ENCODE results near the gene MLN.

Gene MLN

GRCh38 chr6:33803571-33804053 is at the start of gene MLN:
TSS of gene MLN (minus strand) at chr6:33804003. CDS start at chr6:33801163, 2,840 bp downstream.
- DNase-seq = no peak

- no peak for DNase-seq
These were observed 49.2 kb upstream of the MLN start for GRCh38 chr6:33853026-33853425.

- DNase-seq = no peak
These were observed 48.2 kb upstream of the MLN start for GRCh38 chr6:33851959-33852358.

GRCh38 chr6:33850869-33851541 is 47.2 kb upstream of the MLN start:
- DNase-seq = no peak

GRCh38 chr6:33850296-33850695 is 46.5 kb upstream of the MLN start:
- DNase-seq = no peak

GRCh38 chr6:33849500-33850075 is 45.8 kb upstream of the MLN start:
- no peak for DNase-seq

- DNase-seq = no peak
These were observed 44.7 kb upstream of the MLN start for GRCh38 chr6:33848484-33848883.

- DNase-seq = no peak
These were observed 44.1 kb upstream of the MLN start for GRCh38 chr6:33847867-33848266.

GRCh38 chr6:33847078-33847477 is 43.3 kb upstream of the MLN start:
- DNase-seq = no peak

- DNase-seq = no peak
These were observed 42.4 kb upstream of the MLN start for GRCh38 chr6:33846226-33846625.

- no peak for DNase-seq
These were observed 41.4 kb upstream of the MLN start for GRCh38 chr6:33845031-33845745.

- peak; percentile 46 for DNase-seq
These were observed 39.6 kb upstream of the MLN start for GRCh38 chr6:33843131-33844121.

GRCh38 chr6:33841868-33842267 is 38.1 kb upstream of the MLN start:
- no peak for DNase-seq

GRCh38 chr6:33841070-33841469 is 37.3 kb upstream of the MLN start:
- no peak for DNase-seq

GRCh38 chr6:33840048-33840926 is 36.5 kb upstream of the MLN start:
- DNase-seq = peak; percentile 97

- no peak for DNase-seq
These were observed 35.7 kb upstream of the MLN start for GRCh38 chr6:33839399-33840047.

- DNase-seq = peak; percentile 34
These were observed 35.2 kb upstream of the MLN start for GRCh38 chr6:33838983-33839382.

GRCh38 chr6:33837971-33838665 is 34.3 kb upstream of the MLN start:
- DNase-seq = peak; percentile 86

GRCh38 chr6:33836806-33837469 is 33.1 kb upstream of the MLN start:
- DNase-seq = no peak
